Right lobe of liver (tissue), 6 donors: ENCODE measurements around the gene FZD1. TPM values are rescaled to one million over a fixed set of nuclear protein-coding genes. Genes with fewer than 3 reads are reported as not detected.

ENCODE experiments used
- ATAC-seq, 4 donors: fragments of 200-7000 bp; cut with Tn5 transposase; one replicate each; pipeline ENCODE4 v1.9.1; 2020; ENCODE audit warnings: mild to moderate bottlenecking in 4 of 4, moderate library complexity in 4 of 4
- DNase-seq, 3 donors: peaks; one replicate each; pipeline ENCODE4 v3.0.0-alpha.2; 2020
- H3K27ac ChIP-seq, 3 donors: fragments of 200-600 bp; one replicate each; pipeline ENCODE4 v1.8.0; 2022
- H3K27me3 ChIP-seq, 2 donors: fragments of 200-600 bp; one replicate each; pipeline ENCODE4 v1.8.0; 2022
- H3K36me3 ChIP-seq, 4 donors: fragments of 200-600 bp; sonication (generic) in 1 of 4; one replicate each; pipeline versions ENCODE4 v1.5.1 to v1.8.0; 2017 to 2022; ENCODE audit warnings: control low read depth in 1 of 4
- H3K4me1 ChIP-seq, 4 donors: fragments of 200-600 bp; sonication (generic) in 1 of 4; one replicate each; pipeline versions ENCODE4 v1.5.1 to v1.8.0; 2017 to 2022; ENCODE audit warnings: control low read depth in 1 of 4
- H3K4me3 ChIP-seq, 3 donors: fragments of 200-600 bp; one replicate each; pipeline ENCODE4 v1.8.0; 2022
- H3K9me3 ChIP-seq, 4 donors: fragments of 200-600 bp; sonication (generic) in 1 of 4; one replicate each; pipeline versions ENCODE4 v1.5.1 to v1.8.0; 2017 to 2022; ENCODE audit warnings: control low read depth in 1 of 4
- CTCF ChIP-seq, 4 donors: fragments of 200-600 bp in 3 of 4; fragments of 450-650 bp in 1 of 4; IDR thresholded peaks; one replicate each; pipeline versions ENCODE4 v1.5.1 to v1.8.0; 2016 to 2022; ENCODE audit warnings: antibody characterized with exemption in 4 of 4, mild to moderate bottlenecking in 2 of 4
- POLR2A ChIP-seq: fragments of 450-650 bp; IDR thresholded peaks from one replicate; pipeline ENCODE4 v1.6.1; 2017; ENCODE audit warnings: antibody characterized with exemption, mild to moderate bottlenecking
- WGBS: methylation state at CpG from one replicate; pipeline ENCODE4 v1.1.6; 2018; ENCODE audit warnings: low coverage, low lambda C conversion rate; ENCODE audit not compliant: insufficient coverage; ENCODE audit errors: missing lambda C conversion rate; 5-methylcytosine and 5-hydroxymethylcytosine counted together
- intact Hi-C, 2 donors: fragments of 100-400 bp; cut with DNase I; formaldehyde crosslinking; loops; one replicate each; pipeline versions ENCODE4 v1.11.2 to v1.14.1; 2022
- total RNA-seq, 6 experiments: library from RNA; depleted of rRNA in 2 of 6; stranded (reverse); fragments of >200 nt in 2 of 6; fragmentation: NEBNext Ultra II Directional in 3 of 6; extraction: Animal tissue kit (Norgen Biotek cat#: 25700) in 3 of 6; gene quantifications; one replicate each; pipeline versions ENCODE4 v1.1.0 to v1.2.4, GENCODE V29; 2016 to 2023
- donor health status: DM: no; HTN: yes; CAD: no.
- donor health status: DM: no; HTN: no; CAD: no.
- donor health status: DM: no; HTN: no; CAD: no.
- donor health status: DM: no; HTN: yes; CAD: no.
- donor health status: DM: no; HTN: yes; CAD: no.

Gene FZD1
- total RNA-seq, 6 experiments from 2014 or later, result 1.3 to 2.6 (median 1.6) TPM

GRCh38 chr7:91243591-91244301 is 20.5 kb upstream of the FZD1 start:
- Histone ChIP-seq H3K36me3 (no peaks in the 10 kb centered on the region), H3K27me3 (no peaks in the 10 kb centered on the region), H3K4me1 (peaks cover 0 to 17% (median 7%) of the 10 kb centered on the region in 4 donors), H3K27ac (no peak overlapping the region), H3K4me3 (no peak overlapping the region), H3K9me3 (no peaks in the 10 kb centered on the region)
- WGBS, result 83% methylated on average over 6 of the region's 6 CpGs
- no peak for ATAC-seq
- no peak for DNase-seq
- TF ChIP-seq POLR2A, result no peak
- no peak for TF ChIP-seq CTCF (IDR thresholded peaks at IDR 0.05)
- intact Hi-C loops, result no loop called here

DNA sequence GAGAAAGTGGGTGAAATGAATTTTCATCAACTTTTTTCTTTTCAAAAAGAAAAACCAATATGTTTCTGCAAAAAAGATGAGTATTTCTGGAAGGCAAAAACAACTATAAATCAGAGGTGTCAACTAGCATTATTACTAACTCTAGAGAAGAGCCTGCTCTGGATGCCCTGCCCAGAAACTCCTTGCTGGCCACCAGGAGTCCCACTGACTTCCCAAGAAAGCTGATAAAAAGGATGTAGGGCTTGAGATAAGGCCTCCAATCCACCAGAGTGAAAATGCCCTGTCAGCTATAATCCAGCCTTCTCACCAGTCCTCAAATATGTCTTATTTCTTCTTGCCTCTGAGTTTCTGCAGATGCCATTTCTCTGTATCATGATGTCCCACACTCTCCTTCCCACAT is 16.7 kb upstream of the FZD1 start:
- no peak overlapping the region for H3K27ac ChIP-seq
- no peaks in the 10 kb centered on the region for H3K4me1 ChIP-seq
- ATAC-seq, result no peak
- H3K9me3 ChIP-seq, result no peaks in the 10 kb centered on the region
- no peaks in the 10 kb centered on the region for H3K36me3 ChIP-seq
- no peak for DNase-seq
- no peak overlapping the region for H3K4me3 ChIP-seq
- TF ChIP-seq CTCF (IDR thresholded peaks at IDR 0.05) (no peak), POLR2A (no peak)
- H3K27me3 ChIP-seq, result no peaks in the 10 kb centered on the region
- intact Hi-C loops, result no loop called here

GRCh38 chr7:91248996-91249395 is 15.2 kb upstream of the FZD1 start:
- Histone ChIP-seq H3K27me3 (no peaks in the 10 kb centered on the region), H3K4me3 (no peak overlapping the region), H3K9me3 (no peaks in the 10 kb centered on the region), H3K27ac (no peak overlapping the region), H3K36me3 (no peaks in the 10 kb centered on the region), H3K4me1 (no peaks in the 10 kb centered on the region)
- no peak for DNase-seq
- no peak for ATAC-seq
- 15% methylated on average over 1 of the region's 2 CpGs for WGBS
- intact Hi-C loops, result no loop called here
- TF ChIP-seq CTCF (IDR thresholded peaks at IDR 0.05) (no peak), POLR2A (no peak)

DNA sequence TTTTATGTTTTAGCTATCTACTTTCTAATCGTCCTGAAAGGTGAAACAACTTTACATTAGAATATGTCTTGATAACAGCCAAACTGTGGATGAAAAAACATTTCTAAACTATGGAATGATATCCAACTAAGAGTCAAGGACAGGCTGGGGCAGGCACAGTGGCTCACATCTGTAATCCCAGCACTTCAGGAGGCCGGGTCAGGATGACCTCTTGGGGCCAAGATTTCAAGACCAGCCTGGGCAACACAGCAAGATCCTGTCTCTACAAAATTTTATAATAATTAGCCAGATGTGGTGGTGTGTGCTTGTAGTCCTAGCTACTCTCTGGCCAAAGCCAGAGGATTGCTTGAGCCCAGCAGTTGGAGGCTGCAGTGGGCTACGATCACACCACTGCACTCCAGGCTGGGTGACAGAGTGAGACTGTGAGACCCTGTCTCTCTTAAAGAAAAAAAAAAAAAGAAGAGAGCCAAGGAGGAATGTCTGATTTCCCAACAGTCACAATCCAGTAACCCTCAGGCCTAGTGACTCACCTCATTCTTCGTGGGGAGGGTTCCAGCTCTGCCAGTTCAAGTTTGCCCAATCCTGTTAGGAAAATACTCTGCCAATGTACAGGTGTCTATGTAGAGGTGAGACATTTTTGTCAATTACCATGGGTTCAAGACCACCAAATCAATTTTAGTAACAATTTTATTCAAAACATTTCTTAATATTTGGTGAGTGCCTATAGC is 14.6 kb upstream of the FZD1 start:
- ATAC-seq (no peak), DNase-seq (no peak)
- 44% methylated on average over 4 of the region's 4 CpGs for WGBS

More for the DNA sequence above, 14.6 kb upstream of the FZD1 start:
- intact Hi-C loops, result no loop called here
- Histone ChIP-seq H3K4me1 (no peaks in the 10 kb centered on the region), H3K27ac (no peak overlapping the region), H3K27me3 (no peaks in the 10 kb centered on the region), H3K9me3 (no peaks in the 10 kb centered on the region), H3K36me3 (no peaks in the 10 kb centered on the region), H3K4me3 (no peak overlapping the region)
- TF ChIP-seq POLR2A (no peak), CTCF (IDR thresholded peaks at IDR 0.05) (no peak)
